OCI-LY7 (cell line): ENCODE measurements around the gene PGA5. TPM values are rescaled to one million over a fixed set of nuclear protein-coding genes. Genes with fewer than 3 reads are reported as not detected.
"Not testable (repeated sequence)": the region's sequence is repeated elsewhere in the genome, so short reads cannot be mapped to it uniquely, and the experiment has no call there.

Source experiments
- BruUV-seq: library from RNA; stranded (reverse); fragments of 400-500 nt; replicated peaks from 2 replicates; lab custom pipeline; 2021; lab: Mats Ljungman, UMichigan
- CTCF ChIA-PET: fragments of 300-600 bp; sonication (Branson Sonifier 250); formaldehyde crosslinking; loops from one replicate; lab custom pipeline; 2022; ENCODE audit warnings: antibody characterized with exemption; ENCODE audit not compliant: unreplicated experiment; lab: Charles Lee
- POLR2A ChIA-PET: fragments of 300-600 bp; sonication (Branson Sonifier 250); formaldehyde crosslinking; loops from one replicate; lab custom pipeline; 2022; ENCODE audit warnings: antibody characterized with exemption; lab: Charles Lee
- DNase-seq: peaks from one replicate; pipeline ENCODE4 v3.0.0-alpha.2; 2015; ENCODE audit warnings: low spot score
- H2AFZ ChIP-seq: fragments of 200-600 bp; sonication (generic), shearing (Covaris generic); 2 replicates; pipeline ENCODE4 v1.6.1; 2014; ENCODE audit warnings: mild to moderate bottlenecking, antibody characterized with exemption, low read length, moderate library complexity
- H3K27ac ChIP-seq: fragments of 200-600 bp; sonication (generic); 2 replicates; pipeline ENCODE4 v1.5.1; 2014; ENCODE audit warnings: mixed run types, low read depth, mild to moderate bottlenecking, moderate library complexity, low read length, inconsistent platforms; ENCODE audit not compliant: poor library complexity, severe bottlenecking
- H3K36me3 ChIP-seq: fragments of 200-600 bp; sonication (generic); 2 replicates; pipeline ENCODE4 v1.6.1; 2014; ENCODE audit warnings: mild to moderate bottlenecking, antibody characterized with exemption, low read length, moderate library complexity, mixed read lengths; ENCODE audit not compliant: insufficient read depth
- H3K4me1 ChIP-seq: fragments of 200-600 bp; sonication (generic); 2 replicates; pipeline ENCODE4 v1.5.1; 2014; ENCODE audit warnings: mild to moderate bottlenecking, low read length; ENCODE audit not compliant: insufficient read depth, poor library complexity, severe bottlenecking
- H3K4me2 ChIP-seq: fragments of 200-600 bp; sonication (generic); 2 replicates; pipeline ENCODE4 v1.6.1; 2014; ENCODE audit warnings: mild to moderate bottlenecking, low read length
- H3K4me3 ChIP-seq: fragments of 200-600 bp; sonication (generic); 2 replicates; pipeline ENCODE4 v1.5.1; 2014; ENCODE audit warnings: mild to moderate bottlenecking, low read depth, low read length; ENCODE audit not compliant: poor library complexity, severe bottlenecking
- H3K79me2 ChIP-seq: fragments of 200-600 bp; sonication (generic); 2 replicates; pipeline ENCODE4 v1.6.1; 2016; ENCODE audit warnings: low read depth, mild to moderate bottlenecking, low read length, moderate library complexity, mixed read lengths; ENCODE audit not compliant: insufficient read depth
- H3K9me2 ChIP-seq: fragments of 200-600 bp; sonication (generic); 2 replicates; pipeline ENCODE4 v1.6.1; 2016; ENCODE audit warnings: mild to moderate bottlenecking, low read length, mixed read lengths; ENCODE audit not compliant: insufficient read depth
- H3K9me3 ChIP-seq: fragments of 200-600 bp; sonication (generic); 2 replicates; pipeline ENCODE4 v1.6.1; 2014; ENCODE audit warnings: mild to moderate bottlenecking, mixed run types, low read length, mixed read lengths
- H4K20me1 ChIP-seq: fragments of 200-600 bp; sonication (generic); 2 replicates; pipeline ENCODE4 v1.6.1; 2014; ENCODE audit warnings: mild to moderate bottlenecking, antibody characterized with exemption, low read length, moderate library complexity, mixed read lengths; ENCODE audit not compliant: insufficient read depth
- intact Hi-C: fragments of 100-400 bp; cut with micrococcal nuclease; formaldehyde crosslinking; loops from one replicate; pipeline ENCODE4 v1.10.0; 2022; ENCODE audit not compliant: unreplicated experiment
- total RNA-seq, 2 experiments: library from RNA; depleted of rRNA in 1 of 2; stranded (reverse); fragments of >200 nt in 1 of 2; shearing (Covaris generic) in 1 of 2; gene quantifications; 2 replicates each; pipeline ENCODE4 v1.2.3, GENCODE V29; 2014 to 2022

The PGA5 gene
- total RNA-seq, 2 experiments from 2014 or later, result not detected

DNA sequence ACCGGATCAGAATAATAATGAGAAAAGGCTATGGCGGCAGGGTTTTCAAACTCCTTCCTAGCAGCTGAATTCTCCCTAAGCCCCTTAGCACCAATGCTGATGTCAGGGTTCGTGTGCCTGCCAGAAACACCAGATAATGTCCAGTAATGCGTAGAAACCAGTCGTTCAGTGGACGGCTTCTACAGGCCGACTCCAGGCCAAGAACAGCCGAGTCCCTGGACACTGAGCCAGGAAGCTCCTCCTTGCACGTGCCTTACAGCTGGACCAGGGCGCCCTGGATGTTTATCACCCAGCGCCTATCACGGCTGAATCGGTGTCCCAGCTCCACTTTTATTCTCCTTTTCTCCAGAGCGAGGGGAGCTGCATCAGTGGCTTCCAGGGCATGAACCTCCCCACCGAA, 9.9 kb upstream of the PGA5 start:
- H3K4me3 ChIP-seq, H3K9me2 ChIP-seq, H2AFZ ChIP-seq, H3K79me2 ChIP-seq, H3K9me3 ChIP-seq, POLR2A ChIA-PET, H3K36me3 ChIP-seq, BruUV-seq, H4K20me1 ChIP-seq, intact Hi-C loops, H3K27ac ChIP-seq, CTCF ChIA-PET, H3K4me2 ChIP-seq, H3K4me1 ChIP-seq, DNase-seq: not testable (repeated sequence)

GRCh38 chr11:61231585-61231984, 9.4 kb upstream of the PGA5 start:
- H3K9me3 ChIP-seq, intact Hi-C loops, DNase-seq, CTCF ChIA-PET, H3K4me3 ChIP-seq, H2AFZ ChIP-seq, H3K9me2 ChIP-seq, H3K36me3 ChIP-seq, H3K4me2 ChIP-seq, BruUV-seq, H3K27ac ChIP-seq, H3K4me1 ChIP-seq, POLR2A ChIA-PET, H4K20me1 ChIP-seq, H3K79me2 ChIP-seq: not testable (repeated sequence)

DNA sequence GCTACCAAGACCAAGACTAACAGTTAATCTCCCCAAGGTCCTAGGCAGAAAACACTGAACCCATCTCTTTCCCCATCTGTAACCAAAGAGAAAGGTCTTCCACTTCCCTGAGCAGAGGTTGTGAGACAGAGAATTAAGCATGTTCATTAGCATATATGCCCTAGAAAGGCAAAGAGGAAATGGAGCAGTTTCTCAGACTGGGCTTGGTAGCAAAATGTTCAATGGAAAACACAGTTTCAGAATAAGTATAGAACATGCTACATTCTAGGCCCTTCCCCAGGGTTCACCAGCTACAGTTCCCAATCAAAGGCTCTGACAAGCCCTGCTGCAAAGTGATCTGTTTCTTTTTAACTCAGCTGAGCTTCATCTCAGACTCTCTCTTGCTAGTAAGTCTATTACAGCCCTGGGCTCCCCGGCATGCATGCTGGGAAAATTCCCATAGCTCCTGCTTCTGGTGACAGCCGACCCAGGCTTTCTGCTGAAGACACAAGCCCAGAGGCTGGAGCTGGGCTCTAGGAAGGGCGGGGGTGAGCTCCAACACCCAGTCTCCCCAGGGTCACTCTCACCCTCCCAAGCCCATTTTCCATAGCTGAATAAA, 8.3 kb upstream of the PGA5 start:
- H2AFZ ChIP-seq, DNase-seq, H3K4me1 ChIP-seq, H3K27ac ChIP-seq, H3K79me2 ChIP-seq, BruUV-seq, H3K9me3 ChIP-seq, H3K36me3 ChIP-seq, H3K4me2 ChIP-seq, H3K4me3 ChIP-seq, H3K9me2 ChIP-seq, intact Hi-C loops, POLR2A ChIA-PET, CTCF ChIA-PET, H4K20me1 ChIP-seq: not testable (repeated sequence)

DNA sequence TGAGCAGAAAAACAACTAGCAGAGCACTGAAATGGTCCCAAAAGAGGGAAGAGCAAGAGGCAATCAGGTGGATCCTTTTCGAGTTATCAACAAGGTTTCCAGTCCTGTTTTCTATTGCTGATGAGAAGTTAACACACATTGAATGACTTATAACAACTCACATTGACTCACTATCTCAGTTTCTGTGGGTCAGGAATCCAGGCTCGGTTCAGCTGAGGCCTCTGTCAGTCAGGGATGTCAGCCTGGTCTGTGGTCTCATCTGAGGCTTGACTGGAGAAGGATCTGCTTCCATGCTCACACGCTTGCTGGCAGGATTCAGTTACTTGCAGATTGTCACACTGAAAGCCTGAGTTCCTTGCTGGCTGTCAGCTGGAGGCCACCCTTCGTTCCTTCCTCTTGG, 3.8 kb upstream of the PGA5 start:
- intact Hi-C loops, H3K9me3 ChIP-seq, BruUV-seq, H3K9me2 ChIP-seq, H3K4me1 ChIP-seq, H3K4me2 ChIP-seq, H3K36me3 ChIP-seq, H3K4me3 ChIP-seq, POLR2A ChIA-PET, H3K79me2 ChIP-seq, H2AFZ ChIP-seq, H3K27ac ChIP-seq, CTCF ChIA-PET, DNase-seq, H4K20me1 ChIP-seq: not testable (repeated sequence)

DNA sequence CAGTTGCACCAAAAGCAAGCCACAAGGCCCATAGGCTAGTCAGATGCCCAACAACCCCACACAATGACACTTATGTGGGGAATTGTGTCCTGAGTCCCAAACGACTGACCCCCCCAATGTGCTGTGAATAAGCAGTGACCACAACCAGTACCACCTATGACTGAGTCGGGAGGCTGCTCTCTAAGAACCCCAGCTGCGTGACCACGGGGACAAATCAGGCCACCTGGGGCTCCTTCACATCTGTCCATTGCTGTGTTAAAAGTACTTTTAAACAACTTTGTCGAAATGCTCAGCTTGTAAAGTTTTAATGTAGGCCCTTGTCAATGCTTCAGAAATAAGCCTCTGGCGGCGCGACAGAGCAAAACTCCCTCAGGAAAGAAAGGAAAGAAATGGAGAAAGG, 687 bp upstream of the PGA5 start:
- intact Hi-C loops, H3K4me3 ChIP-seq, H2AFZ ChIP-seq, H3K4me1 ChIP-seq, DNase-seq, H3K4me2 ChIP-seq, H3K27ac ChIP-seq, H4K20me1 ChIP-seq, BruUV-seq, H3K79me2 ChIP-seq, H3K9me3 ChIP-seq, POLR2A ChIA-PET, H3K36me3 ChIP-seq, H3K9me2 ChIP-seq, CTCF ChIA-PET: not testable (repeated sequence)

GRCh38 chr11:61241526-61241925, 551 bp downstream of the PGA5 start:
- H3K9me3 ChIP-seq, BruUV-seq, DNase-seq, H3K9me2 ChIP-seq, H3K79me2 ChIP-seq, H3K4me2 ChIP-seq, CTCF ChIA-PET, H3K36me3 ChIP-seq, H4K20me1 ChIP-seq, POLR2A ChIA-PET, H3K27ac ChIP-seq, H3K4me3 ChIP-seq, intact Hi-C loops, H2AFZ ChIP-seq, H3K4me1 ChIP-seq: not testable (repeated sequence)
